Keratinocyte (primary cell): Measurements from ENCODE around the gene MCUR1. TPM values are rescaled to one million over a fixed set of nuclear protein-coding genes. Genes with fewer than 3 reads are reported as not detected.
A peak's percentile ranks its signal among the peaks of the same experiment; 100 is the strongest.

ENCODE experiments used
- DNase-seq: peaks from one replicate; pipeline ENCODE4 v3.0.0-alpha.2; 2011; ENCODE audit warnings: low read depth, missing footprints, low spot score
- FAIRE-seq: peaks from 2 replicates; lab custom pipeline; 2011; peaks lifted over from hg19 to GRCh38; lab: Jason Lieb, UNC
- H2AFZ ChIP-seq: 2 replicates; pipeline ENCODE4 v1.6.0; 2012; ENCODE audit warnings: low read length, control low read depth, inconsistent platforms; ENCODE audit not compliant: control insufficient read depth
- H3K27ac ChIP-seq: 2 replicates; pipeline ENCODE4 v1.5.1; 2011; ENCODE audit warnings: low read length; ENCODE audit not compliant: control insufficient read depth, insufficient read depth
- H3K27me3 ChIP-seq: 3 replicates; pipeline ENCODE4 v1.6.0; 2011; ENCODE audit warnings: low read length; ENCODE audit not compliant: control insufficient read depth, insufficient read depth; ENCODE audit errors: extremely low read depth
- H3K36me3 ChIP-seq, 2 experiments: 2 replicates in 1 of 2; 3 replicates in 1 of 2; pipeline ENCODE4 v1.5.1; 2011; ENCODE audit warnings: low read length in 2 of 2, mild to moderate bottlenecking in 1 of 2; ENCODE audit not compliant: control insufficient read depth in 2 of 2, insufficient read depth in 2 of 2; ENCODE audit errors: extremely low read depth in 1 of 2
- H3K4me1 ChIP-seq: 3 replicates; pipeline ENCODE4 v1.5.1; 2011; ENCODE audit warnings: low read length; ENCODE audit not compliant: control insufficient read depth, insufficient read depth; ENCODE audit errors: extremely low read depth
- H3K4me2 ChIP-seq: 3 replicates; pipeline ENCODE4 v1.6.0; 2011; ENCODE audit warnings: low read depth, low read length; ENCODE audit not compliant: control insufficient read depth, insufficient read depth; ENCODE audit errors: extremely low read depth
- H3K4me3 ChIP-seq, 3 experiments: fragments of 200-600 bp in 1 of 3; sonication (generic) in 1 of 3; 2 replicates in 2 of 3; 3 replicates in 1 of 3; pipeline ENCODE4 v1.5.1; 2011 to 2016; ENCODE audit warnings: low read length in 3 of 3, mild to moderate bottlenecking in 3 of 3, control low read depth in 2 of 3, inconsistent platforms in 1 of 3, low read depth in 1 of 3, mixed read lengths in 1 of 3, mixed run types in 1 of 3, moderate library complexity in 1 of 3; ENCODE audit not compliant: control insufficient read depth in 2 of 3, insufficient read depth in 2 of 3; ENCODE audit errors: extremely low read depth in 1 of 3
- H3K79me2 ChIP-seq: 2 replicates; pipeline ENCODE4 v1.6.0; 2012; ENCODE audit warnings: low read length; ENCODE audit not compliant: control insufficient read depth, insufficient read depth
- H3K9ac ChIP-seq: 3 replicates; pipeline ENCODE4 v1.6.0; 2011; ENCODE audit warnings: low read length; ENCODE audit not compliant: control insufficient read depth, insufficient read depth; ENCODE audit errors: extremely low read depth
- H3K9me1 ChIP-seq: 3 replicates; pipeline ENCODE4 v1.6.0; 2011; ENCODE audit warnings: low read length; ENCODE audit not compliant: control insufficient read depth, insufficient read depth; ENCODE audit errors: extremely low read depth
- H3K9me3 ChIP-seq: 2 replicates; pipeline ENCODE4 v1.5.1; 2012; ENCODE audit warnings: low read depth, low read length; ENCODE audit not compliant: control insufficient read depth
- H4K20me1 ChIP-seq: 3 replicates; pipeline ENCODE4 v1.6.0; 2011; ENCODE audit warnings: low read length; ENCODE audit not compliant: control insufficient read depth, insufficient read depth; ENCODE audit errors: extremely low read depth
- CTCF ChIP-seq, 3 experiments: IDR thresholded peaks in 1 of 3; conservative IDR thresholded peaks in 1 of 3; optimal IDR thresholded peaks in 1 of 3; 2 replicates in 2 of 3; 3 replicates in 1 of 3; pipeline versions ENCODE3 to v1.5.1; 2011; ENCODE audit warnings: low read length in 3 of 3, mild to moderate bottlenecking in 3 of 3, moderate library complexity in 2 of 3, control low read depth in 1 of 3, inconsistent platforms in 1 of 3; ENCODE audit not compliant: insufficient read depth in 2 of 3; ENCODE audit errors: extremely low read depth in 1 of 3
- EZH2 ChIP-seq: IDR thresholded peaks from one replicate; pipeline ENCODE4 v1.6.1; 2012; ENCODE audit warnings: inconsistent platforms, mild to moderate bottlenecking, low read length, moderate library complexity
- dilution Hi-C: fragments of 300-500 bp; cut with MboI; formaldehyde crosslinking; loops from one replicate; pipeline ENCODE4 v1.7.0; 2020; ENCODE audit warnings: low sequenced_read_pairs; ENCODE audit not compliant: extremely low pct_ligation_motif_present
- polyA plus RNA-seq, 5 experiments: library from polyadenylated mRNA; depleted of rRNA in 3 of 5; stranded (reverse) in 3 of 5; stranded (forward) in 1 of 5; unstranded in 1 of 5; fragments of >200 nt; gene quantifications; 1 replicate in 1 of 5; 2 replicates in 3 of 5; 3 replicates in 1 of 5; pipeline versions ENCODE4 v1.2.1 to v1.2.3, GENCODE V29; 2011 to 2012; ENCODE audit warnings: missing spikeins in 2 of 5, low read depth in 1 of 5, low replicate concordance in 1 of 5

MCUR1 gene
- polyA plus RNA-seq, 1 donor (not counting 4 experiments of a cell fraction or from before 2014, with no cell fraction given), result 15.3 TPM

GRCh38 chr6:13769655-13770053 lies 44.7 kb downstream of the MCUR1 start:
- no peaks in the 10 kb centered on the region for H3K36me3 ChIP-seq
- H3K27me3 ChIP-seq, result no peaks in the 10 kb centered on the region
- peak in 2 of 3 experiments; percentile 36 to 58 for TF ChIP-seq CTCF (optimal IDR thresholded peaks at IDR 0.05 in 1 of 3, IDR thresholded peaks at IDR 0.05 in 1 of 3, conservative IDR thresholded peaks at IDR 0.05 in 1 of 3; ENCODE audit: extremely low read depth in 1 of 3, insufficient read depth in 2 of 3, low read length in 3 of 3)
- no peak for TF ChIP-seq EZH2
- no peaks in the 10 kb centered on the region for H3K9me1 ChIP-seq
- no peak overlapping the region for H3K4me2 ChIP-seq
- dilution Hi-C loops, result no loop called here
- H3K9me3 ChIP-seq, result no peaks in the 10 kb centered on the region
- H4K20me1 ChIP-seq, result no peaks in the 10 kb centered on the region
- no peak overlapping the region for H3K4me3 ChIP-seq
- FAIRE-seq (no peak), DNase-seq (no peak)
- no peak overlapping the region for H3K9ac ChIP-seq
- H3K4me1 ChIP-seq, result peaks cover 9% of the 10 kb centered on the region
- no peak overlapping the region for H3K27ac ChIP-seq
- H2AFZ ChIP-seq, result no peak overlapping the region
- H3K79me2 ChIP-seq, result no peaks in the 10 kb centered on the region

GRCh38 chr6:13769034-13769654 lies 45.2 kb downstream of the MCUR1 start:
- no peak overlapping the region for H3K27ac ChIP-seq
- no peaks in the 10 kb centered on the region for H3K27me3 ChIP-seq
- H3K79me2 ChIP-seq, result no peaks in the 10 kb centered on the region
- no peaks in the 10 kb centered on the region for H3K9me1 ChIP-seq
- DNase-seq (no peak), FAIRE-seq (no peak)
- H3K9ac ChIP-seq, result no peak overlapping the region
- no peak overlapping the region for H3K4me3 ChIP-seq
- peaks cover 9% of the 10 kb centered on the region for H3K4me1 ChIP-seq
- TF ChIP-seq EZH2, result no peak
- no peak for TF ChIP-seq CTCF (optimal IDR thresholded peaks at IDR 0.05 in 1 of 3, IDR thresholded peaks at IDR 0.05 in 1 of 3, conservative IDR thresholded peaks at IDR 0.05 in 1 of 3; ENCODE audit: extremely low read depth in 1 of 3, insufficient read depth in 2 of 3, low read length in 3 of 3)
- no peaks in the 10 kb centered on the region for H3K9me3 ChIP-seq
- no peaks in the 10 kb centered on the region for H4K20me1 ChIP-seq
- H3K4me2 ChIP-seq, result no peak overlapping the region
- dilution Hi-C loops, result no loop called here
- H3K36me3 ChIP-seq, result no peaks in the 10 kb centered on the region
- no peak overlapping the region for H2AFZ ChIP-seq
